ENCODE measurements around the gene FLT4. TPM values are rescaled to one million over a fixed set of nuclear protein-coding genes. Genes with fewer than 3 reads are reported as not detected.

FLT4 gene
- total and polyA plus RNA-seq, 9 of the 15 experiments (the other 6 are each of a cell fraction or from before 2014, with no cell fraction given), result 0.01 to 0.42 (median 0.14) TPM; not detected in 2

GRCh38 chr5:180649297-180650039 is at the start of gene FLT4 (continued):
- TF ChIP-seq HDAC2 (IDR thresholded peaks at IDR 0.05) (no peak), RBM25 (IDR thresholded peaks at IDR 0.05; ENCODE audit: low read depth, low read length, severe bottlenecking) (no peak), MEF2D (tag; conservative IDR thresholded peaks at IDR 0.05; ENCODE audit: low read depth) (no peak), ZSCAN29 (IDR thresholded peaks at IDR 0.05) (no peak), HNRNPUL1 (IDR thresholded peaks at IDR 0.05; ENCODE audit: low read length) (no peak), NRF1 (conservative IDR thresholded peaks at IDR 0.05 in 1 of 2, IDR thresholded peaks at IDR 0.05 in 1 of 2) (no peak), RBM15 (IDR thresholded peaks at IDR 0.05; ENCODE audit: insufficient read depth, low read length) (no peak), ZBTB33 (CRISPR knock-in tag; IDR thresholded peaks at IDR 0.05) (no peak)

GRCh38 chr5:180699042-180699441 is 49.6 kb upstream of the FLT4 start:
- WGBS (ENCODE audit: insufficient coverage, low coverage, missing lambda C conversion rate), result 0% methylated on average over 1 of the region's 1 CpG
- in situ Hi-C loops (cut with MboI), result no loop called here
- H3K9me3 ChIP-seq (replicated peaks; ENCODE audit: control insufficient read depth, insufficient read depth, low read depth, low read length), result peaks cover 1% of the 10 kb centered on the region; the same call in 1 of the 2 replicates
- ChIA-PET POLR2A (no interaction called here), CTCF (ENCODE audit: low intra/inter-chr PET ratio) (no interaction called here)
- FAIRE-seq (no peak), ATAC-seq (no peak), DNase-seq (ENCODE audit: extremely low read depth in 1 of 4, low spot score in 3 of 4) (no peak)
- BruUV-seq (replicated peaks), result no TSS peak
- peaks cover 0 to 2% of the 10 kb centered on the region in 2 experiments; a peak in 2 of 5 replicates for H3K27me3 ChIP-seq (ENCODE audit: control insufficient read depth in 2 of 2, insufficient read depth in 2 of 2, low read length in 2 of 2)
- H3K36me3 ChIP-seq (ENCODE audit: control insufficient read depth, insufficient read depth, low read length), result no peaks in the 10 kb centered on the region
- intact Hi-C loops (cut with micrococcal nuclease), result no loop called here
- no peak overlapping the region for H2AFZ ChIP-seq (ENCODE audit: low read depth, low read length)
- H3K4me1 ChIP-seq (replicated peaks in 1 of 2; ENCODE audit: control insufficient read depth in 2 of 2, insufficient read depth in 2 of 2, low read length in 2 of 2), result peaks cover 0 to 2% of the 10 kb centered on the region in 2 experiments; a peak in 1 of 5 replicates
- no peak overlapping the region for H3K4me3 ChIP-seq
- H3K79me2 ChIP-seq (ENCODE audit: control insufficient read depth, insufficient read depth, low read length), result no peaks in the 10 kb centered on the region
- H3K4me2 ChIP-seq (ENCODE audit: insufficient read depth, low read length), result no peak overlapping the region
- H3K27ac ChIP-seq (ENCODE audit: extremely low read depth, low read depth, low read length), result no peak overlapping the region
- H3K9ac ChIP-seq (ENCODE audit: insufficient read depth in 1 of 2, low read depth in 2 of 2, low read length in 2 of 2), result no peak overlapping the region
- no peaks in the 10 kb centered on the region for H3K9me1 ChIP-seq (ENCODE audit: control insufficient read depth, insufficient read depth, low read length)
- H4K20me1 ChIP-seq (replicated peaks; ENCODE audit: control insufficient read depth, insufficient read depth, low read length), result no peaks in the 10 kb centered on the region
- TF ChIP-seq ZNF175 (CRISPR knock-in tag; IDR thresholded peaks at IDR 0.05; ENCODE audit: low read depth), result no peak
- TF ChIP-seq, protein P1, sequence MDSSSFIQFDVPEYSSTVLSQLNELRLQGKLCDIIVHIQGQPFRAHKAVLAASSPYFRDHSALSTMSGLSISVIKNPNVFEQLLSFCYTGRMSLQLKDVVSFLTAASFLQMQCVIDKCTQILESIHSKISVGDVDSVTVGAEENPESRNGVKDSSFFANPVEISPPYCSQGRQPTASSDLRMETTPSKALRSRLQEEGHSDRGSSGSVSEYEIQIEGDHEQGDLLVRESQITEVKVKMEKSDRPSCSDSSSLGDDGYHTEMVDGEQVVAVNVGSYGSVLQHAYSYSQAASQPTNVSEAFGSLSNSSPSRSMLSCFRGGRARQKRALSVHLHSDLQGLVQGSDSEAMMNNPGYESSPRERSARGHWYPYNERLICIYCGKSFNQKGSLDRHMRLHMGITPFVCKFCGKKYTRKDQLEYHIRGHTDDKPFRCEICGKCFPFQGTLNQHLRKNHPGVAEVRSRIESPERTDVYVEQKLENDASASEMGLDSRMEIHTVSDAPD (CRISPR knock-in tag; IDR thresholded peaks at IDR 0.05), result no peak
- no peak for TF ChIP-seq NCOR1 (IDR thresholded peaks at IDR 0.05)
- TF ChIP-seq NKRF (IDR thresholded peaks at IDR 0.05; ENCODE audit: borderline replicate concordance), result no peak
- TF ChIP-seq, protein P2, sequence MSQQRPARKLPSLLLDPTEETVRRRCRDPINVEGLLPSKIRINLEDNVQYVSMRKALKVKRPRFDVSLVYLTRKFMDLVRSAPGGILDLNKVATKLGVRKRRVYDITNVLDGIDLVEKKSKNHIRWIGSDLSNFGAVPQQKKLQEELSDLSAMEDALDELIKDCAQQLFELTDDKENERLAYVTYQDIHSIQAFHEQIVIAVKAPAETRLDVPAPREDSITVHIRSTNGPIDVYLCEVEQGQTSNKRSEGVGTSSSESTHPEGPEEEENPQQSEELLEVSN (IDR thresholded peaks at IDR 0.05; ENCODE audit: borderline replicate concordance in 1 of 2, extremely low read depth in 1 of 2, insufficient read depth in 1 of 2, insufficient read length in 1 of 2, low read depth in 1 of 2, low read length in 1 of 2, poor library complexity in 1 of 2, severe bottlenecking in 1 of 2), result no peak
- TF ChIP-seq ZNF217 (CRISPR knock-in tag; IDR thresholded peaks at IDR 0.05), result no peak
